GM10847 (cell line): Measurements from ENCODE around the gene FOXRED2.

Source experiments
- POLR2A ChIP-seq: IDR thresholded peaks from 2 replicates; pipeline ENCODE4 v1.6.1; 2011; ENCODE audit not compliant: insufficient read length; ENCODE audit errors: extremely low read depth

The FOXRED2 gene

GRCh38 chr22:36506637-36507517, at the start of gene FOXRED2:
Gene FOXRED2 (minus strand): TSS chr22:36507040. CDS start chr22:36506422, 618 bp downstream.
- peak; percentile 85 for TF ChIP-seq POLR2A

GRCh38 chr22:36554098-36554497, 47.3 kb upstream of the FOXRED2 start:
- no peak for TF ChIP-seq POLR2A

GRCh38 chr22:36552289-36552688, 45.4 kb upstream of the FOXRED2 start:
- no peak for TF ChIP-seq POLR2A

- no peak for TF ChIP-seq POLR2A
Measured at GRCh38 chr22:36550701-36551495, 44.1 kb upstream of the FOXRED2 start.

GRCh38 chr22:36549033-36549432, 42.2 kb upstream of the FOXRED2 start:
- TF ChIP-seq POLR2A, result no peak

GRCh38 chr22:36548606-36549005, 41.8 kb upstream of the FOXRED2 start:
- TF ChIP-seq POLR2A, result no peak

- no peak for TF ChIP-seq POLR2A
Measured at GRCh38 chr22:36546932-36547331, 40.1 kb upstream of the FOXRED2 start.

- no peak for TF ChIP-seq POLR2A
Measured at GRCh38 chr22:36546092-36546804, 39.4 kb upstream of the FOXRED2 start.

- no peak for TF ChIP-seq POLR2A
Measured at GRCh38 chr22:36544107-36544620, 37.3 kb upstream of the FOXRED2 start.

GRCh38 chr22:36541831-36542411, 35.1 kb upstream of the FOXRED2 start:
- no peak for TF ChIP-seq POLR2A

GRCh38 chr22:36540867-36541642, 34.2 kb upstream of the FOXRED2 start:
- no peak for TF ChIP-seq POLR2A

GRCh38 chr22:36538529-36538928, 31.7 kb upstream of the FOXRED2 start:
- no peak for TF ChIP-seq POLR2A

- no peak for TF ChIP-seq POLR2A
Measured at GRCh38 chr22:36536717-36537116, 29.9 kb upstream of the FOXRED2 start.

GRCh38 chr22:36532466-36532865, 25.6 kb upstream of the FOXRED2 start:
- no peak for TF ChIP-seq POLR2A
